ENCODE results near the gene ESYT2.

The ESYT2 gene

DNA sequence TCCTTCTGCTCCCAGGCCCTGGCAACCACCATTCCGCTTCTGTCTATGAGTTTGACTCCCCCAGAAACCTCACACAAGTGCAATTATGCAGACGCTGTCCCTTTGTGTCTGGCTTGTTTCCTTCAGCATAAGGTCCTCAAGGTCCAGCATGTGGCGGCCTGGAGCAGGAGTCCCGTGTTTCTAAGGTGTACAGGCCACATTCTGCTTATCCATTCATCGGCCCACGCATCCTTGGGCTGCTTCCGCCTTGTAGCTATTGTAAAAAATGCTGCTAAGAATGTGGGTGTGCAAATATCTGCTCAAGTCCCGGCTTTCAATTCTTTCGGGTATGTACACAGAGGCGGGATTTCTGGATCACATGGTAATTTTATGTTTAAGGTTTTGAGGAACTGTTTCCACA, 38.2 kb downstream of the ESYT2 start:
- Mint-ChIP-seq H3K27me3 (no peaks in the 10 kb centered on the region), H3K4me3 (no peak overlapping the region), H3K36me3 (ENCODE audit: low read depth) (peaks cover 91% of the 10 kb centered on the region), H3K9me3 (no peaks in the 10 kb centered on the region), H3K4me1 (ENCODE audit: low read depth) (no peaks in the 10 kb centered on the region), H3K27ac (no peak overlapping the region)
- intact Hi-C loops (cut with micrococcal nuclease), result no loop called here

DNA sequence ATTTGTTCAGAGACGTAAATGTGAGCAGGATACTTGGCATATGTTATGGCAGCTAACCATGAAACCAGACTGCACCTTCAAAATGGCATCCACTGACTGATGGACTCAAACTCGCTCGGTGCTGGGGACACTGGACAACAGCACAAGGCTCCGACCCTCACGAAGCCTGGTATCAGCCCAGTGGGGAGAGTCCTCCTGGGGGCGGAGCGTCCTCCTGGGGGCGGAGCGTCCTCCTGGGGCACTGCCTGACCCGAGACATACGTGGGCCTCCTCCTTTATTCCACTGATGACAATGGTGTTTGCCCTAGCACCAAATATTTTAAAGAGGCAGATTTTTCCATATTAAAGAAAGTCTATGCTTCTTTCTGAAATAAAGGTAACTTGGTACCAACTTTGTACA, 39.5 kb downstream of the ESYT2 start:
- Mint-ChIP-seq H3K9me3 (no peaks in the 10 kb centered on the region), H3K4me3 (no peak overlapping the region), H3K27ac (no peak overlapping the region), H3K27me3 (no peaks in the 10 kb centered on the region), H3K36me3 (ENCODE audit: low read depth) (peaks cover 80% of the 10 kb centered on the region), H3K4me1 (ENCODE audit: low read depth) (no peaks in the 10 kb centered on the region)
- intact Hi-C loops (cut with micrococcal nuclease), result no loop called here

DNA sequence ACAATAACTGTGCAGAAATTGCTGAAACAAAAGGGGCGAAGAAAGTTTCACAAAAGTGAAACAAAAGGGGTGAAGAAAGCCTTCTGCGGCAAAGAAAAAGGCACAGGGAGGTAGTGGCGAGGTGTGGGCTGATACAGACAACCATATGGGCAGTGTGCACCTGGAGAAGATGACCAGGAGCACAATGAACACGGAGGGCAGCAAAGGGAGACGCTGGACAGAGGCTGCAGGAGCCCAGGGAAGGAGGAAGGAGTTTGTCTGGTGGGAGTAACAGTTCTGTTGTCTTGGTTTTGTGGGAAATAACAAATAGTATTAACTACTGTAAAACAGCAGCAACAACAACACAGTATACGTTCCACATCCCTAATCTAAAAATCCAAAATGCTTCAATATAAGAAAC, 42.4 kb downstream of the ESYT2 start:
- Mint-ChIP-seq H3K9me3 (no peaks in the 10 kb centered on the region), H3K27me3 (no peaks in the 10 kb centered on the region), H3K36me3 (ENCODE audit: low read depth) (peaks cover 51% of the 10 kb centered on the region), H3K4me3 (no peak overlapping the region), H3K27ac (no peak overlapping the region), H3K4me1 (ENCODE audit: low read depth) (no peaks in the 10 kb centered on the region)
- intact Hi-C loops (cut with micrococcal nuclease), result no loop called here

GRCh38 chr7:158784270-158784669, 45.0 kb downstream of the ESYT2 start:
- peaks cover 24% of the 10 kb centered on the region for H3K36me3 Mint-ChIP-seq (ENCODE audit: low read depth)
- no peak overlapping the region for H3K4me3 Mint-ChIP-seq
- no peaks in the 10 kb centered on the region for H3K9me3 Mint-ChIP-seq
- intact Hi-C loops (cut with micrococcal nuclease), result no loop called here
- no peaks in the 10 kb centered on the region for H3K4me1 Mint-ChIP-seq (ENCODE audit: low read depth)
- no peak overlapping the region for H3K27ac Mint-ChIP-seq
- H3K27me3 Mint-ChIP-seq, result no peaks in the 10 kb centered on the region

DNA sequence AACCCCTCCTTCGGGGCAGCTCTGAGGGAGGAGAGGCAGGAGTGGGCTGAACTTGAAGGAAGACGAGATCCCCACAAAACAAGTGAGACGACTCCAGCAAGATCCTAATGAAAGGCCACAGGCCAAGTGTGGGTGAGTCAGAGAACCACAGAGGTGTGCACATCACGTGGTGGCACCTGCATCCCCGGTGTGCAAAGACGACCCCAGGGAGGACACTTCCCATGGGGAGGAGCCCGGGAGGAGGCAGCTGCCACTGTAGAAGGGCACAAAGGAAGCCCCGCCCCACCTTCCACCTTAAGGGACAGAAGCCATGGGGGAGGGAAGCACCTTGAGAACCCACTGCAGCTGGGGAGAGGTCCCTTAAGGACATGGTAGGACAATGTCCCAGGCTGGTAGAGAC, 45.7 kb downstream of the ESYT2 start:
- Mint-ChIP-seq H3K27me3 (no peaks in the 10 kb centered on the region), H3K4me3 (no peak overlapping the region), H3K27ac (no peak overlapping the region), H3K4me1 (ENCODE audit: low read depth) (no peaks in the 10 kb centered on the region), H3K36me3 (ENCODE audit: low read depth) (peaks cover 24% of the 10 kb centered on the region), H3K9me3 (no peaks in the 10 kb centered on the region)
- intact Hi-C loops (cut with micrococcal nuclease), result no loop called here

GRCh38 chr7:158782761-158783401, 46.4 kb downstream of the ESYT2 start:
- Mint-ChIP-seq H3K4me1 (ENCODE audit: low read depth) (no peaks in the 10 kb centered on the region), H3K27me3 (no peaks in the 10 kb centered on the region), H3K4me3 (no peak overlapping the region), H3K36me3 (ENCODE audit: low read depth) (peaks cover 20% of the 10 kb centered on the region), H3K9me3 (no peaks in the 10 kb centered on the region), H3K27ac (no peak overlapping the region)
- intact Hi-C loops (cut with micrococcal nuclease), result no loop called here

GRCh38 chr7:158781974-158782664, 47.2 kb downstream of the ESYT2 start:
- Mint-ChIP-seq H3K36me3 (ENCODE audit: low read depth) (peaks cover 12% of the 10 kb centered on the region), H3K27ac (no peak overlapping the region), H3K27me3 (no peaks in the 10 kb centered on the region), H3K4me3 (no peak overlapping the region), H3K4me1 (ENCODE audit: low read depth) (no peaks in the 10 kb centered on the region), H3K9me3 (no peaks in the 10 kb centered on the region)
- intact Hi-C loops (cut with micrococcal nuclease), result no loop called here

DNA sequence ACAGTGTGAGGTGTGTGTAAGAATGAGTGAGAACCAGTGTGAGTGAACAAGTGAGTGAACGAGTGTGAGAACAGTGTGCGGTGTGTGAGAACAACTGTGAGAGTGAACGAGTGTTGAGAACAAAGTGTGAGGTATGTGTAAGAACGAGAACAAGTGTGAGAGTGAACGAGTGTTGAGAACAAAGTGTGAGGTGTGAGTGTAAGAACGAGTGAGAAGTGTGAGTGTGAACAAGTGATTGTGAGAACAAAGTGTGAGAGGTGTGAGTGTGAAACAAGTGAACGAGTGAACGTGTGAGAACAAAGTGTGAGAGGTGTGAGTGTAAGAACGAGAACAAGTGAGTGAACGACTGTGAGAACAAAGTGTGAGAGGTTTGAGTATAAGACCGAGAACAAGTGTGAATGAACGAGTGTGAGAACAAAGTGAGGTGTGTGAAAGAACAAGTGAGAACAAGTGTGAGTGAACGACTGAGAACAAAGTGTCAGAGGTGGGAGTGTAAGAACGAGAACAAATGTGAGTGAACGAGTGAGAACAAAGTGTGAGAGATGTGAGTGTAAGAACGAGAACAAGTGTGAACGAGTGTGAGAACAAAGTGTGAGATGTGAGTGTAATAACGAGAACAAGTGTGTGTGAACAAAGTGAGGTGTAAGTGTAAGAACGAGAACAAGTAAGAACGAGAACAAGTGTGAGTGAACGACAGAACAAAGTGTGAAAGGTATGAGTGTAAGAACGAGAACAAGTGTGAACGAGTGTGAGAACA, 47.9 kb downstream of the ESYT2 start:
- intact Hi-C loops (cut with micrococcal nuclease), result no loop called here
- no peaks in the 10 kb centered on the region for H3K9me3 Mint-ChIP-seq
- H3K27me3 Mint-ChIP-seq, result no peaks in the 10 kb centered on the region
- H3K4me1 Mint-ChIP-seq (ENCODE audit: low read depth), result no peaks in the 10 kb centered on the region
- H3K27ac Mint-ChIP-seq, result no peak overlapping the region
- H3K4me3 Mint-ChIP-seq, result no peak overlapping the region
- H3K36me3 Mint-ChIP-seq (ENCODE audit: low read depth), result peaks cover 5% of the 10 kb centered on the region

DNA sequence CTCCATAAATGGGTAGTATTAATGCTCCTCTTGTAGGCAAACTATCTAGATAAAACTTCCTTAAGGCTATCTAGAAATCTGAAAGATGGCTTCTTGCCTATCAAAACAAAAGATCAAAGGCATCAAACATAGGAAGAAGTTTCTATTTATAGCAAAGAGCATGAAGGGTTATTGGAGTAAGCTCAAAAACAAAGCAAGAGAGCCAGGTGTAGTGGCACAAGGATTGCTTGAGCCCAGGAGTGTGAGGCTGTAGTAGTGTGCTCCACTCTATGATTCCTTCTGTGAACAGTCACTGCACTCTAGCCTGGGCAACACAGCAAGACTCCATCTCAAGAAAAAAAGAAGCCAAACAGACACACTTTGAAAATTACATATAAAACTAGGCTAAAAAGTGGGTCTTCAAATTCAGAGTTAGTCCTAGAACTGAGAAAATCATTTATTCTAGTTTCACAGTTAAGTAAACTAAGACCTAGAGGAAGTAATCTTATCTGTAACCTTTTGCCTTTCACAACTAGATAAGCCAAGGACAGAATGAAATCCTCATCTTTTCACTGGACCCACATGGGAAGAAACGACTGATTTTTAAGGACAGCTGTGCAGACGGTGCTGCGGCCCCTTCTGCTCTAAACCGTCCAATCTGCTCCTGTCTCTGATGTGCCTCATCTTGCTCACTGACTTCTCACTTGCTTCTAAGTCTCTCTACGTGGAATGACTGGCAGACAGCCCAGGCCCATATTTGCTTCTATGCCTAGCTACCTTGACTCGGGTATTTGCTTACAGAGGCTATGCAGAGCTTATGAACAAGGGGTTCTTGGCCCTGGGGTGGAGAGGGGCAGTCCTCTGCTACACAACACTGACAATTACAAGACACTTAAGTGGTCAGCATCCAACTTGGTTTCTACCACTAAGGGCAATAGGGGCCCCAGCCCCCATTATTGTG, 50.0 kb downstream of the ESYT2 start:
- H3K4me1 Mint-ChIP-seq (ENCODE audit: low read depth), result no peaks in the 10 kb centered on the region
- H3K9me3 Mint-ChIP-seq, result no peaks in the 10 kb centered on the region
- no peak overlapping the region for H3K27ac Mint-ChIP-seq
- H3K27me3 Mint-ChIP-seq, result no peaks in the 10 kb centered on the region
- no peak overlapping the region for H3K4me3 Mint-ChIP-seq
- intact Hi-C loops (cut with micrococcal nuclease), result no loop called here
- H3K36me3 Mint-ChIP-seq (ENCODE audit: low read depth), result peaks cover 21% of the 10 kb centered on the region

DNA sequence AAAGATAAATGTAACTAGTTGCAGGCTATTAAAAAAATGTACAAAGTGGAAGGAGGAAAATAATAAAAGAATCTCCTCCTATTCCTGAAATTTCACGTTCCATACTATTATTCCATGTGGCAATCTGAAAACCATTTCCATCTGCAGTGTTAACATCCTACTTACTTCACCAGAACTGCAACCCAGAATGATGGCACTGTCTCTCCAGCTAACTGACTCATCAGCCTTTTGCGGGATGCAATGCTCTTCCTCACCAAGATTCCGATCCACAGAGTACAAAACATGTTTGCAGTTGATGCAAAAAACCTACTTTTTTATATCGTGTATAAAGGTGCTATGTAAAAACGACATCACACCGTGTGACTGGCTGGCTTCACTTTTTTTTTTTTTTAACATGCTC, 50.8 kb downstream of the ESYT2 start:
- Mint-ChIP-seq H3K4me1 (ENCODE audit: low read depth) (no peaks in the 10 kb centered on the region), H3K9me3 (no peaks in the 10 kb centered on the region), H3K27me3 (no peaks in the 10 kb centered on the region), H3K27ac (no peak overlapping the region), H3K36me3 (ENCODE audit: low read depth) (peaks cover 21% of the 10 kb centered on the region), H3K4me3 (no peak overlapping the region)
- intact Hi-C loops (cut with micrococcal nuclease), result no loop called here

DNA sequence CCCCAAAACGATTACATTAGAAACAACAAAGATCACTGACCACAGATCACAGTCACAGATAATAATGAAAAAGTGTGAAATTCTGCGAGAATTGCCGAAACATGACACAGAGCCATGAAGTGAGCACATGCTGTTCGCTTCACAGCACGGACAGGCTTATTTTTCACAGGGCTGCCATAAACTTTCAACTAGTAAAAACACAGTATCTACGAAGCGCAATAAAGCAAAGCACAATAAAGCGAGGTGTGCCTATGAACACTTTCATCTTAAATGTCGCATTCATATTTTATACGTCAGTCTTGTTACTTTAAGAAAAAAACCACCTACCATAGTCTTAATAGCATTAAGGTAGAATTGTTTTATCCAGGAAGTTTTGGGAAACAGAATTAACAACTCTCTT, 51.5 kb downstream of the ESYT2 start:
- H3K4me3 Mint-ChIP-seq, result no peak overlapping the region
- no peaks in the 10 kb centered on the region for H3K27me3 Mint-ChIP-seq

GRCh38 chr7:158776474-158776873, 52.8 kb downstream of the ESYT2 start:
- H3K4me1 Mint-ChIP-seq (ENCODE audit: low read depth), result no peaks in the 10 kb centered on the region
- H3K9me3 Mint-ChIP-seq, result no peaks in the 10 kb centered on the region
- peaks cover 36% of the 10 kb centered on the region for H3K36me3 Mint-ChIP-seq (ENCODE audit: low read depth)
- H3K27me3 Mint-ChIP-seq, result no peaks in the 10 kb centered on the region
- no peak overlapping the region for H3K27ac Mint-ChIP-seq
- intact Hi-C loops (cut with micrococcal nuclease), result no loop called here
- H3K4me3 Mint-ChIP-seq, result no peak overlapping the region

More for the DNA sequence above, 51.5 kb downstream of the ESYT2 start:
- Mint-ChIP-seq H3K27ac (no peak overlapping the region), H3K36me3 (ENCODE audit: low read depth) (peaks cover 26% of the 10 kb centered on the region), H3K4me1 (ENCODE audit: low read depth) (no peaks in the 10 kb centered on the region), H3K9me3 (no peaks in the 10 kb centered on the region)
- intact Hi-C loops (cut with micrococcal nuclease), result no loop called here

- H3K4me3 Mint-ChIP-seq, result no peak overlapping the region
- no peaks in the 10 kb centered on the region for H3K9me3 Mint-ChIP-seq
- H3K36me3 Mint-ChIP-seq (ENCODE audit: low read depth), result peaks cover 41% of the 10 kb centered on the region
- H3K27me3 Mint-ChIP-seq, result no peaks in the 10 kb centered on the region
- no peaks in the 10 kb centered on the region for H3K4me1 Mint-ChIP-seq (ENCODE audit: low read depth)
- no peak overlapping the region for H3K27ac Mint-ChIP-seq
- intact Hi-C loops (cut with micrococcal nuclease), result no loop called here
Measured at GRCh38 chr7:158774952-158775351, 54.4 kb downstream of the ESYT2 start.

DNA sequence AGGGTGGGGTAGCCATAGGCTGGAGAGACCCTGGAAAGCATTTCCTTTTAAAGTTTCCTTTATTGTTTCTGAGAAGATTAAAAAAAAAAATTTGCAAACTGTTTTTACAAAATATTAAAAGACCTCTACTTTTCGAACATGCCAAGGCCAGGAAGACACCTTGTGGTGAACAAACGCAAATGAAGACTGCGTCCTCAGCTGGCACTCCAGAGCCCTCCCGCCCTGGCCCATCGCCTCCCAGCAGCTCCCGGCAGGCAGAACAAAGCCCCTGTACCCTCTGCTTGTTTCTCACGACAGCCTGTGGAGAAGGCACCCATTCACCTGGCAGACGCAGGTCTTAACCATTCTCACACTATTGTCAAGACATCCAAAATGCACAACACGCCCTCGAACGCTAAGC, 56.4 kb downstream of the ESYT2 start:
- Mint-ChIP-seq H3K4me3 (no peak overlapping the region), H3K4me1 (ENCODE audit: low read depth) (no peaks in the 10 kb centered on the region), H3K27me3 (no peaks in the 10 kb centered on the region), H3K27ac (no peak overlapping the region), H3K9me3 (no peaks in the 10 kb centered on the region), H3K36me3 (ENCODE audit: low read depth) (peaks cover 46% of the 10 kb centered on the region)
- intact Hi-C loops (cut with micrococcal nuclease), result no loop called here
